ENCODE measurements around the gene SEMA6B. TPM values are rescaled to one million over a fixed set of nuclear protein-coding genes. Genes with fewer than 3 reads are reported as not detected.

Gene SEMA6B
- total and polyA plus RNA-seq, 2 of the 4 experiments (the other 2 are of a cell fraction) = 0.18 to 0.72 TPM

- no peak overlapping the region for H3K14ac ChIP-seq (replicated peaks; ENCODE audit: low read depth, low read length)
- 84% methylated on average over 12 of the region's 17 CpGs; no CpG with 5 or more reads in 1 of the 2 experiments for WGBS, 2 experiments (ENCODE audit: extremely low coverage in 2 of 2, insufficient read length in 1 of 2)
- no peaks in the 10 kb centered on the region for H3K79me1 ChIP-seq (ENCODE audit: low read depth in 1 of 2, low read length in 2 of 2)
- no peak overlapping the region for H2BK120ac ChIP-seq (ENCODE audit: low read depth, low read length)
- H3K9me1 ChIP-seq (ENCODE audit: insufficient read depth, low read length) = no peaks in the 10 kb centered on the region
- no peak overlapping the region for H3K23ac ChIP-seq (ENCODE audit: low read depth, low read length)
- no peak overlapping the region for H2BK15ac ChIP-seq (ENCODE audit: low read depth, low read length)
- no peak for TF ChIP-seq RAD21 (IDR thresholded peaks at IDR 0.05; ENCODE audit: low read length)
- no peak for TF ChIP-seq CEBPB (IDR thresholded peaks at IDR 0.05; ENCODE audit: low read depth, low read length)
- TF ChIP-seq BHLHE40 (IDR thresholded peaks at IDR 0.05; ENCODE audit: low read depth, low read length) = no peak
- no peak for TF ChIP-seq CHD1 (IDR thresholded peaks at IDR 0.05; ENCODE audit: low read depth, low read length)
- TF ChIP-seq, protein P1, sequence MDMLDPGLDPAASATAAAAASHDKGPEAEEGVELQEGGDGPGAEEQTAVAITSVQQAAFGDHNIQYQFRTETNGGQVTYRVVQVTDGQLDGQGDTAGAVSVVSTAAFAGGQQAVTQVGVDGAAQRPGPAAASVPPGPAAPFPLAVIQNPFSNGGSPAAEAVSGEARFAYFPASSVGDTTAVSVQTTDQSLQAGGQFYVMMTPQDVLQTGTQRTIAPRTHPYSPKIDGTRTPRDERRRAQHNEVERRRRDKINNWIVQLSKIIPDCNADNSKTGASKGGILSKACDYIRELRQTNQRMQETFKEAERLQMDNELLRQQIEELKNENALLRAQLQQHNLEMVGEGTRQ (IDR thresholded peaks at IDR 0.05; ENCODE audit: low read depth, low read length) = no peak
- no peak for TF ChIP-seq NFE2L2 (IDR thresholded peaks at IDR 0.05; ENCODE audit: low read depth, low read length)
- no peaks in the 10 kb centered on the region for H3K36me3 ChIP-seq (ENCODE audit: control insufficient read depth, insufficient read depth, low read length)
- H2AFZ ChIP-seq (replicated peaks; ENCODE audit: low read length, poor library complexity) = no peak overlapping the region
- H4K5ac ChIP-seq (ENCODE audit: low read depth, low read length) = no peak overlapping the region
- intact Hi-C loops (cut with micrococcal nuclease) (no loop called here), dilution Hi-C loops (cut with HindIII; ENCODE audit: low sequenced_read_pairs, unreplicated experiment) (no loop called here), in situ Hi-C loops (cut with MboI; ENCODE audit: low sequenced_read_pairs) (no loop called here)
- no peak overlapping the region for H3K4ac ChIP-seq (ENCODE audit: low read depth, low read length)
- ATAC-seq (ENCODE audit: low read depth) (no peak), DNase-seq (no peak)
- no peak overlapping the region for H4K8ac ChIP-seq (ENCODE audit: low read depth in 2 of 2, low read length in 2 of 2)
- H3K4me3 ChIP-seq (ENCODE audit: insufficient read depth, low read depth, low read length) = no peak overlapping the region
- H3K9me3 ChIP-seq (ENCODE audit: control insufficient read depth, insufficient read depth, low read length) = no peaks in the 10 kb centered on the region
- no peak overlapping the region for H2AK5ac ChIP-seq (ENCODE audit: low read depth, low read length)
- H3K4me2 ChIP-seq (ENCODE audit: low read depth, low read length) = no peak overlapping the region
- no peak overlapping the region for H3K27ac ChIP-seq (ENCODE audit: insufficient read depth, low read length)
- no peaks in the 10 kb centered on the region for H4K20me1 ChIP-seq (ENCODE audit: insufficient read depth, low read length)
- no peak overlapping the region for H2AK9ac ChIP-seq (replicated peaks; ENCODE audit: low read depth, low read length, poor library complexity)
- ChIA-PET POLR2A (ENCODE audit: unreplicated experiment) (no interaction called here), CTCF (no interaction called here)
- no peak overlapping the region for H3K56ac ChIP-seq (ENCODE audit: extremely low read depth, insufficient read depth, low read length)
- no peak overlapping the region for H2BK20ac ChIP-seq (ENCODE audit: low read depth, low read length)
- no peak overlapping the region for H4K91ac ChIP-seq (ENCODE audit: insufficient read depth, low read depth, low read length)
- H3K27me3 ChIP-seq (ENCODE audit: control insufficient read depth, insufficient read depth, low read length) = peaks cover 7% of the 10 kb centered on the region
- no peak overlapping the region for H3K9ac ChIP-seq (ENCODE audit: low read depth, low read length)
- no peak overlapping the region for H2BK5ac ChIP-seq (ENCODE audit: low read depth, low read length, poor library complexity, severe bottlenecking)
- no peak overlapping the region for H3K18ac ChIP-seq (ENCODE audit: low read depth, low read length)
- BruUV-seq (replicated peaks) = no TSS peak
- H3K4me1 ChIP-seq (ENCODE audit: control insufficient read depth, insufficient read depth, low read length) = peaks cover 1% of the 10 kb centered on the region; the same call in 1 of the 2 replicates
Measured at GRCh38 chr19:4513248-4513647, 46.2 kb downstream of the SEMA6B start.
